D721Med (cell line): ENCODE measurements around the gene SLC29A3.
A peak's percentile ranks its signal among the peaks of the same experiment; 100 is the strongest.

Source experiments
- DNase-seq: peaks from one replicate; pipeline ENCODE4 v3.0.0; 2011; ENCODE audit warnings: low spot score; ENCODE audit not compliant: insufficient read length
- FAIRE-seq: peaks from 2 replicates; lab custom pipeline; 2011; peaks lifted over from hg19 to GRCh38; lab: Jason Lieb, UNC
- TF ChIP-seq, protein P1 (sequence below): IDR thresholded peaks from 2 replicates; pipeline ENCODE4 v1.5.1; 2012; ENCODE audit warnings: mild to moderate bottlenecking, control low read depth; ENCODE audit not compliant: insufficient read depth; ENCODE audit errors: missing control alignments

SLC29A3 gene

DNA sequence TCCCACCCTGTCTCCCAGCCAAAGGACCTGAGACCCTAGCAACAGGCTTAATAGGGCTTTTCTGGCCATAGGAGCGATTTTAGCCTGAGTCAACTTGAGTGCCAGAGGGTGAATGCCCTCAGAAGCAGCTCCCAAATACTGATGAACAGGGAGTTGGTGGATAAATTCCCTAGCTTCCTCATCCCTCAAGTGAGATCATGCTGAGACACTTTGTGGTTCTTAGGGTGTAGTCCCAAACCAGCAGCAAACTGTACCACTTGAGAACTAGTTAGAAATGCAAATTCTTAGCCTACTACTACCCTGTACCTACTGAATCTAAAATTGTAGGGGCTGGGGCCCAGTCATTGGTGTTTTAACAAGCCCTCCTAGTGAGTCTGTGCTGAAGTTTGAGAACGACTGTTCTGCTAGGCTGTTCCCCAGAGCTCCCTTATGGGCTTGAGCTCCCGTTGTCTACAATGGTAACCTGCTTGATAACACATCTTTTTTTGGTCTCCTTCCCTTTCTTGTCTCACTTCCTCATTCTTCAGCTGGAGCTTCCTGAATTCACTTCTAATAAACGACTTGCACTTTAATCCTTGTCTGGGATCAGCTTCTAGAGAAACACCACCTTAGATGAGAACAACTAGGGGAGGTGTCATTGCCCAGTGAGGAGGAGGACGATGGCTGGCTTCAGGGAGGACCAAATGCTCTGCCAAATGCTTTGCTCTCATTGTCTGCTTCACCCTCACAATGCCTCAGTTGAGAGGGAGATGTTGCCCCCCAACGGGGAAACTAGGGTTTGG is 59.5 kb downstream of the SLC29A3 start:
- TF ChIP-seq, protein P1, sequence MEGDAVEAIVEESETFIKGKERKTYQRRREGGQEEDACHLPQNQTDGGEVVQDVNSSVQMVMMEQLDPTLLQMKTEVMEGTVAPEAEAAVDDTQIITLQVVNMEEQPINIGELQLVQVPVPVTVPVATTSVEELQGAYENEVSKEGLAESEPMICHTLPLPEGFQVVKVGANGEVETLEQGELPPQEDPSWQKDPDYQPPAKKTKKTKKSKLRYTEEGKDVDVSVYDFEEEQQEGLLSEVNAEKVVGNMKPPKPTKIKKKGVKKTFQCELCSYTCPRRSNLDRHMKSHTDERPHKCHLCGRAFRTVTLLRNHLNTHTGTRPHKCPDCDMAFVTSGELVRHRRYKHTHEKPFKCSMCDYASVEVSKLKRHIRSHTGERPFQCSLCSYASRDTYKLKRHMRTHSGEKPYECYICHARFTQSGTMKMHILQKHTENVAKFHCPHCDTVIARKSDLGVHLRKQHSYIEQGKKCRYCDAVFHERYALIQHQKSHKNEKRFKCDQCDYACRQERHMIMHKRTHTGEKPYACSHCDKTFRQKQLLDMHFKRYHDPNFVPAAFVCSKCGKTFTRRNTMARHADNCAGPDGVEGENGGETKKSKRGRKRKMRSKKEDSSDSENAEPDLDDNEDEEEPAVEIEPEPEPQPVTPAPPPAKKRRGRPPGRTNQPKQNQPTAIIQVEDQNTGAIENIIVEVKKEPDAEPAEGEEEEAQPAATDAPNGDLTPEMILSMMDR, result no peak
- DNase-seq, result no peak
- FAIRE-seq, result no peak

DNA sequence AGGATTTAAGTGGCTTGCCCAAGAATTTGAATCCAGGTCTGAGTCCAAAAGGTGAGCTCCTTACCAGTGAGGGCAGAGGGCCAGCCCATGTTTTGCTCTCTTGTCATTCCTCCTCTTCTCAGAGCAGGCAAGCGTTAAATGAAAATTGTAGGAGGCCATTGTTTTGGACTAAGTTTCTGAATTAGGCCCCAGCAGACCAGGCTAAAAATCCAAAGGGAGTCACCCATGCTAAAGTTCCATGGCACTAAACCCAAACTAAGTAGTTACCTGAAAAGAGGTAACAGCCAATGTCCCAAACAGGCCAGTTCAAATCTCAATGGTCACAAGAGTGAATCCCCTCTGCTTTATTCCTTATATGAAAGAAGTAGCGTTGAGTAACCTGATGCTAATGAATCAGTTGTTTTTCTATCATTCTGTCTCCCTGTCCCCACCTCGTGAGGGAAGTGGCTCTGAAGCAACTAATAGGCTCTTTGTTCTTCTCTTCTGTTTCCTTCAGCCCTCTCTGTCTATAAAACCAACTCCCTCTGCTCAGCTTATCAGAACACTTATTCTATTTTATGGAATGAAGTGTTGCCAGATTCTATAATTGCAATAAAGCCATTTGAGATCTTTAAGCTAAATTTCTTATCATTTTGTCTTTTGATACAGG is 60.2 kb downstream of the SLC29A3 start:
- DNase-seq (no peak), FAIRE-seq (no peak)
- TF ChIP-seq, protein P1, result no peak

DNA sequence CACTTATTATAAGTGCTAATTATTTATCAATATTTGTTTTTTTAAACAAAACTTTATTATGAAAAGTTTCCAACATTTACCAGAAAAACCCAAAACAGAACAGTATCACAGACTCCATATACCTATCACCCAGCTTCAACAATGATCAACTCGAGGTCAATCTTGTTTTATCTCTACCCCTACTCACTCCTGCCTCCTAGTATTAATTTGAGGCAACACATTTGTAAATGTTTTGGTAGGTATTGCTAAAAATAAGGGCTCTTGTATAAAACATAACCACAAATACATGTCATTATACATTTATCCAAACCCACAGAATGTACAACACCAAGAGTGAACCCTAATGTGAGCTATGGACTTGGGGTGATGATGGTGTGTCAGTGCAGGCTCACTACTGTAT is 61.8 kb downstream of the SLC29A3 start:
- FAIRE-seq, result no peak
- TF ChIP-seq, protein P1, result no peak
- no peak for DNase-seq

DNA sequence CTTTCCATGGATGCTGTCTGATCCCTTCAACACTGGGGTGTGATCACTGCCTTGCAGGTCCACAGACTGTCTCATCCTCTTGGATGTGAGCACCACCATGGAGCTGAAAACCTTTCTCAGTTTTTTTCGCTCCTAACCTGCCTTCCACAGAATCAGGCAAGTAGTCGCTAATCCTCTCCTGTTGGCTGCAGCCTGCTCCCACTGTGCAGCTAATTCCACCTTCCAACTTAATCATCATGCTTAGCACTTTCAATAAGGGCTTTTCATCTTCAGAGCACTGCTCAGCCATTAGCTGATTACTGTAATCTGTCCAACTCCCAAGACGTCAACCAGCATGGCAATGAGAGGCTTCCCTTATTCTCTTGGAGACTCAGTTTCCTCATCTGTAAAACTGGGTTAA is 62.6 kb downstream of the SLC29A3 start:
- TF ChIP-seq, protein P1, result no peak
- DNase-seq (peak; percentile 72), FAIRE-seq (peak; percentile 88)

DNA sequence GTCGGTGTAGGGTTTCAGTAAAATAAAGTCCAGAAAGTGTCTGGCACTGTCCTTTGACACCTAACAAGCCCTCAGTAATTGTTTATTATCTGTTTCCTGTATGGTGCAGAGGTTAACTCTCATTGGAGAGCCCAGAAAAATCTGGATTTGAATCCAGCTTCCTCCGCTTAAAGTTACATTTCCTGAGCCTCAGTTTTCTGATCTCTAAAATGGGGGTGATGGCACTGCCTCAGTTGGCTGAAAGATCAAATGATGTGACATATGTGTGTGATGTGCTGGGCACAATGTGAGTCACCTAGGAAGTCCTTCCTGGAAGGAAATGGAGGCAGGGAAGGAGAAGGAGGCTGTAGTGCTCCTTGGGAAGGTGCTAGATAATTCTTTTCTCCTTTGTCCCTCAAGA is 63.0 kb downstream of the SLC29A3 start:
- TF ChIP-seq, protein P1, result no peak
- DNase-seq (no peak), FAIRE-seq (no peak)

DNA sequence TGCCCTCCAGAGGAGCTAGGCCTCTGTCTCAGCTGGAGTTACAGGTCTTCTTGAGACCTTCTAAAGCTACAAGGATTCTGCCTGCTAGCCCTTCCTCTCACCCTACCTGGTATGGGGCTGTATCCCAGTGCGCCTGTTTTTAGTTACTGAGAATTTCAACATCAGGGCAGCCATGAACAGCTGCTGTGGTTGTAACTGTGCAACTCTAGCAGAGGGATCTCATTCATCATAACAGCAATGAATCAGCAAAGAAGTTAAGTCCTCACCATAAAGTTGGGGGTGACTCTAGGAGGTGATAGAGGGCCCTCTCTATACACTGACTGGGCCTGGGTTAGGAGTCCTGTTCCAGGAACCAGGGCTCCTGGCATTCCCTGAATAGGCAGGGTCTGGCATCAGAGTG is 63.7 kb downstream of the SLC29A3 start:
- FAIRE-seq (no peak), DNase-seq (no peak)
- TF ChIP-seq, protein P1, result no peak
